CD14-positive monocyte (primary cell): ENCODE data around the gene ELAVL1. TPM values are rescaled to one million over a fixed set of nuclear protein-coding genes. Genes with fewer than 3 reads are reported as not detected.
A peak's percentile ranks its signal among the peaks of the same experiment; 100 is the strongest.

Source experiments
- DNase-seq, 3 donors: peaks; one replicate each; pipeline ENCODE4 v3.0.0-alpha.2; 2011 to 2022
- H2AFZ ChIP-seq: 2 replicates; pipeline ENCODE4 v1.6.0; 2012; ENCODE audit warnings: mild to moderate bottlenecking, low read depth, low read length, inconsistent platforms; ENCODE audit not compliant: insufficient read depth, poor library complexity, severe bottlenecking
- H3K27ac ChIP-seq, 2 donors: 1 replicate in 1 of 2; 2 replicates in 1 of 2; pipeline ENCODE4 v1.5.1; 2012 to 2013; ENCODE audit warnings: low read length in 2 of 2, control low read depth in 1 of 2, inconsistent platforms in 1 of 2, low read depth in 1 of 2, mild to moderate bottlenecking in 1 of 2
- H3K27me3 ChIP-seq, 2 donors: one replicate each; pipeline versions ENCODE4 v1.6.0 to v1.6.1; 2011 to 2013; ENCODE audit warnings: low read length in 2 of 2; ENCODE audit not compliant: control insufficient read depth in 2 of 2, insufficient read depth in 2 of 2
- H3K36me3 ChIP-seq, 2 donors: replicated peaks in 1 of 2; 1 replicate in 1 of 2; 2 replicates in 1 of 2; pipeline versions ENCODE4 v1.5.1 to v1.6.1; 2012 to 2013; ENCODE audit warnings: low read length in 2 of 2, control low read depth in 1 of 2, inconsistent platforms in 1 of 2, mild to moderate bottlenecking in 1 of 2; ENCODE audit not compliant: insufficient read depth in 2 of 2, control insufficient read depth in 1 of 2
- H3K4me1 ChIP-seq, 2 donors: 1 replicate in 1 of 2; 2 replicates in 1 of 2; pipeline versions ENCODE4 v1.5.1 to v1.6.1; 2012 to 2013; ENCODE audit warnings: low read length in 2 of 2, control low read depth in 1 of 2, inconsistent platforms in 1 of 2, mild to moderate bottlenecking in 1 of 2, moderate library complexity in 1 of 2; ENCODE audit not compliant: insufficient read depth in 2 of 2, control insufficient read depth in 1 of 2
- H3K4me2 ChIP-seq: replicated peaks from 2 replicates; pipeline ENCODE3; 2012; ENCODE audit warnings: low read length, moderate library complexity, mild to moderate bottlenecking; ENCODE audit not compliant: poor library complexity, severe bottlenecking; ENCODE audit errors: extremely low read depth
- H3K4me3 ChIP-seq, 3 experiments: fragments of 200-600 bp in 1 of 3; sonication (generic) in 1 of 3; replicated peaks in 1 of 3; 1 replicate in 2 of 3; 2 replicates in 1 of 3; pipeline ENCODE4 v1.5.1; 2011 to 2013; ENCODE audit warnings: low read length in 3 of 3, mild to moderate bottlenecking in 3 of 3, control low read depth in 2 of 3, low read depth in 2 of 3, inconsistent platforms in 1 of 3, moderate library complexity in 1 of 3
- H3K79me2 ChIP-seq: 2 replicates; pipeline ENCODE4 v1.6.0; 2012; ENCODE audit warnings: mild to moderate bottlenecking, control low read depth, inconsistent platforms, low read length, moderate library complexity; ENCODE audit not compliant: insufficient read depth
- H3K9ac ChIP-seq: 2 replicates; pipeline ENCODE4 v1.6.0; 2017; ENCODE audit warnings: low read length, mild to moderate bottlenecking; ENCODE audit not compliant: insufficient read depth, poor library complexity, severe bottlenecking
- H3K9me3 ChIP-seq, 2 donors: replicated peaks in 1 of 2; 1 replicate in 1 of 2; 2 replicates in 1 of 2; pipeline versions ENCODE4 v1.5.1 to v1.6.1; 2012 to 2013; ENCODE audit warnings: low read length in 2 of 2, control low read depth in 1 of 2; ENCODE audit not compliant: control insufficient read depth in 1 of 2, insufficient read depth in 1 of 2
- H4K20me1 ChIP-seq: 2 replicates; pipeline ENCODE4 v1.6.0; 2012; ENCODE audit warnings: mild to moderate bottlenecking, low read length, control low read depth, moderate library complexity; ENCODE audit not compliant: insufficient read depth
- H3K27ac Mint-ChIP-seq, 7 donors: one replicate each; pipeline ENCODE4 v1.8.0; 2020; ENCODE audit warnings: mild to moderate bottlenecking in 7 of 7, mixed read lengths in 7 of 7, moderate library complexity in 6 of 7, inconsistent platforms in 2 of 7
- H3K27me3 Mint-ChIP-seq, 3 donors: one replicate each; pipeline ENCODE4 v1.8.0; 2021 to 2022; ENCODE audit warnings: low read depth in 3 of 3, mild to moderate bottlenecking in 3 of 3, mixed read lengths in 3 of 3, moderate library complexity in 3 of 3, inconsistent platforms in 1 of 3
- H3K36me3 Mint-ChIP-seq, 2 donors: one replicate each; pipeline ENCODE4 v1.8.0; 2020; ENCODE audit warnings: mixed read lengths in 2 of 2, inconsistent platforms in 1 of 2, mild to moderate bottlenecking in 1 of 2
- H3K4me1 Mint-ChIP-seq: one replicate; pipeline ENCODE4 v1.8.0; 2020; ENCODE audit warnings: mild to moderate bottlenecking, mixed read lengths
- H3K4me3 Mint-ChIP-seq, 2 donors: one replicate each; pipeline ENCODE4 v1.8.0; 2020; ENCODE audit warnings: mild to moderate bottlenecking in 2 of 2, mixed read lengths in 2 of 2, moderate library complexity in 1 of 2
- H3K9me3 Mint-ChIP-seq, 7 donors: one replicate each; pipeline ENCODE4 v1.8.0; 2020 to 2022; ENCODE audit warnings: mixed read lengths in 7 of 7, mild to moderate bottlenecking in 6 of 7, moderate library complexity in 6 of 7, inconsistent platforms in 2 of 7
- CTCF ChIP-seq: fragments of 200-600 bp; IDR thresholded peaks from one replicate; pipeline ENCODE4 v1.8.0; 2022; ENCODE audit warnings: antibody characterized with exemption, mild to moderate bottlenecking
- WGBS: methylation state at CpG from one replicate; pipeline ENCODE4 v1.1.5; 2013; ENCODE audit warnings: missing lambda C conversion rate; ENCODE audit not compliant: insufficient coverage; 5-methylcytosine and 5-hydroxymethylcytosine counted together
- intact Hi-C, 2 donors: fragments of 100-400 bp; cut with micrococcal nuclease; formaldehyde crosslinking; loops; one replicate each; pipeline versions ENCODE4 v1.15.0 to v1.15.1; 2023
- polyA plus RNA-seq, 3 donors: library from polyadenylated mRNA; depleted of rRNA in 1 of 3; unstranded in 2 of 3; stranded (reverse) in 1 of 3; fragments of 300-500 nt in 2 of 3; fragments of >200 nt in 1 of 3; fragmentation: Illumina TruSeq in 2 of 3; gene quantifications; 1 replicate in 2 of 3; 2 replicates in 1 of 3; pipeline ENCODE4 v1.2.3, GENCODE V29; 2012 to 2021

ELAVL1 gene
- polyA plus RNA-seq, 3 donors = 25.1 to 31.1 (median 30.7) TPM

- no peak for TF ChIP-seq CTCF
- 95% methylated on average over 11 of the region's 17 CpGs for WGBS
- Histone ChIP-seq H4K20me1 (peaks cover 69% of the 10 kb centered on the region), H3K36me3 (peaks cover 76 to 99% of the 10 kb centered on the region in 2 donors), H3K9me3 (no peaks in the 10 kb centered on the region), H3K4me1 (no peaks in the 10 kb centered on the region), H3K27me3 (no peaks in the 10 kb centered on the region), H3K4me2 (no peak overlapping the region), H3K4me3 (no peak overlapping the region), H3K9ac (no peak overlapping the region), H3K79me2 (peaks cover 65% of the 10 kb centered on the region), H2AFZ (no peak overlapping the region), H3K27ac (no peak overlapping the region)
- Mint-ChIP-seq H3K36me3 (peaks cover 67 to 92% of the 10 kb centered on the region in 2 donors), H3K4me3 (no peak overlapping the region), H3K9me3 (no peaks in the 10 kb centered on the region), H3K27ac (no peak overlapping the region), H3K27me3 (no peaks in the 10 kb centered on the region), H3K4me1 (peaks cover 4% of the 10 kb centered on the region)
- no peak for DNase-seq
- intact Hi-C loops = no loop called here
Measured at GRCh38 chr19:7987114-7987768, 18.2 kb downstream of the ELAVL1 start.

DNA sequence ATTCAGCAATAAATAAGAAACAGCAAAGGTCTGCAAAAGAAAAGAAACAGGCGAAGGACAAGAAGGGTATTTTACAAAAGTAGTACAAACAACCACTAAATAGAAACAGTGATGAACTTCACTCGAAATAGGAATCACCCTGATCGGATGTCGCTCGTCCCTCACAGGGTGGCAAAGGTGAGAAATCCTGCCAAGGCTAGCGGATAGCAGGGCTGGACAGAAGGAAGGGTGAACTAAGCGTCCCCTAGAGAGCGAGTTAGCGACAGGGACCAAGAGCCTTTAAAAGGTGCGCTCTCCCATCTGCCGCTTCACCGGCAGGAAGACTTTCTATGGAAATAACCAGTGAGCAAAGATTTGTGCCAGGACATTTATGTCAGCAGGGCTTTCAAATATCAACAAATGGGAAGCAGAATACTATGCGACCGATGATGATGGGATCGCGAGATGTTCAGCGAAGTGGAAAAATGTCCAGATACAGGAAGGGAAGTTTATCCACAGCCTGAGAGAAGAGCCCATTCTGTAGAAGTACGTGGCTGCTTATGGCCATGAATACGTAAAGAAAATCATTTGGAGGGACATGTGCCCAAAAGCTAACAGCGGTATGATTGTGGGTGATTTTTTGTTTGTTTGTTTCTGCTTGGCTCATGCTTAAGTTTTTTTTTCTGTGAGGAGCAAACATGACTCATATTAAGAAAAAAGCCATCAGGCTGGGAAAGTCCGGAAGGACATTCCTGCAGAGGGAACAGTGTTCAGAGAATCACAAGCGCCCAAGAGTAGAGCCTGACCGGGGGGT is 18.9 kb downstream of the ELAVL1 start:
- intact Hi-C loops = no loop called here
- no peak for DNase-seq
- H3K9me3 ChIP-seq = no peaks in the 10 kb centered on the region
- peaks cover 73% of the 10 kb centered on the region for H4K20me1 ChIP-seq
- H3K27me3 ChIP-seq = no peaks in the 10 kb centered on the region
- H3K27ac Mint-ChIP-seq = peak overlapping the region in 3 of 7 donors; percentile 32 to 64 (median 46)
- H3K79me2 ChIP-seq = peaks cover 60% of the 10 kb centered on the region
- H3K4me1 ChIP-seq = no peaks in the 10 kb centered on the region
- H3K27ac ChIP-seq = peak overlapping the region in 1 of 2 donors; percentile 36
- peaks cover 4% of the 10 kb centered on the region for H3K4me1 Mint-ChIP-seq
- peaks cover 73 to 99% of the 10 kb centered on the region in 2 donors for H3K36me3 ChIP-seq
- H3K36me3 Mint-ChIP-seq = peaks cover 70 to 92% of the 10 kb centered on the region in 2 donors
- H3K9me3 Mint-ChIP-seq = no peaks in the 10 kb centered on the region
- no peak overlapping the region for H2AFZ ChIP-seq
- no peak overlapping the region for H3K4me2 ChIP-seq
- H3K4me3 Mint-ChIP-seq = no peak overlapping the region
- no peak overlapping the region for H3K4me3 ChIP-seq
- no peak for TF ChIP-seq CTCF
- H3K27me3 Mint-ChIP-seq = no peaks in the 10 kb centered on the region
- no peak overlapping the region for H3K9ac ChIP-seq
- WGBS = 92% methylated on average over 19 of the region's 23 CpGs
